ENCODE results near the gene PTN. TPM values are rescaled to one million over a fixed set of nuclear protein-coding genes. Genes with fewer than 3 reads are reported as not detected.

PTN gene
- total RNA-seq, 1 donor from 2014 or later, result 3.1 TPM

DNA sequence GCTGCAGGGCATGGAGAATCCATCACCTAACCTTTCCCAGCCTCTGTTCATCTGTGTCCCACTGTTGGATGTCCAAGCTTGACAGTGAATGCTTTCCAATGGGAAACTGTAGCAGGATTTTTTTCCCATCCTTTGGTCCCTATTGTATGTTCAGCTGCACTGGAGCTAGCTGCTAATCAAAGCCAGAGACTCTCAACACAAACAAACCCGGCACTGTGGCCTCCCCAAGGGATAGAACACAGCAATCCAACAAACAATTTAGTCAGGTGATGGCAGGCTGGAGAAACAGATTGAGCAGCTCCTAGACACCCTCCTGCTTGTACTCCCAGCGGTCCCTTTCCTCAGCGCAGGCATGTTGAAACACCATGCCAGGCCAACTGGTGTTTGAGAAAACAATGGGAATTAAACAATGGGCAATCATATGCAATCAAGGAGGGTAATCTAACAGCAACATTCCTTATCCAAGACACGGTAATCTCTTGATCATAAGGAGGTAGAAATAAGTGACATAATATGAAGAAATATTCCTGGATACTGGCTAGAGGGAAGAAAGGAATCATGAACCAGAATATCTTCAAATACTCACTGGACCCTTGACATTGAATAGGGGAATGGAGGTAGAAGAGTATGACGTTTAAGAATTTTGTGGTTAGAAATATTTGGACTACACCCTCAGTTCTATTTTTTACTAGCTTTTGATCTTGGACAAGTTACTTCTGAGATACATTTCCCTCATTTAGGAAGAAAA lies 15.0 kb downstream of the PTN start:
- H3K36me3 Mint-ChIP-seq (ENCODE audit: insufficient read depth), result no peaks in the 10 kb centered on the region
- peaks cover 2% of the 10 kb centered on the region for H3K9me3 Mint-ChIP-seq (ENCODE audit: low read depth)
- no peak for DNase-seq (ENCODE audit: low spot score, unreplicated experiment)
- peaks cover 2% of the 10 kb centered on the region for H3K4me1 Mint-ChIP-seq (ENCODE audit: low read depth)
- TF ChIP-seq, protein P1, sequence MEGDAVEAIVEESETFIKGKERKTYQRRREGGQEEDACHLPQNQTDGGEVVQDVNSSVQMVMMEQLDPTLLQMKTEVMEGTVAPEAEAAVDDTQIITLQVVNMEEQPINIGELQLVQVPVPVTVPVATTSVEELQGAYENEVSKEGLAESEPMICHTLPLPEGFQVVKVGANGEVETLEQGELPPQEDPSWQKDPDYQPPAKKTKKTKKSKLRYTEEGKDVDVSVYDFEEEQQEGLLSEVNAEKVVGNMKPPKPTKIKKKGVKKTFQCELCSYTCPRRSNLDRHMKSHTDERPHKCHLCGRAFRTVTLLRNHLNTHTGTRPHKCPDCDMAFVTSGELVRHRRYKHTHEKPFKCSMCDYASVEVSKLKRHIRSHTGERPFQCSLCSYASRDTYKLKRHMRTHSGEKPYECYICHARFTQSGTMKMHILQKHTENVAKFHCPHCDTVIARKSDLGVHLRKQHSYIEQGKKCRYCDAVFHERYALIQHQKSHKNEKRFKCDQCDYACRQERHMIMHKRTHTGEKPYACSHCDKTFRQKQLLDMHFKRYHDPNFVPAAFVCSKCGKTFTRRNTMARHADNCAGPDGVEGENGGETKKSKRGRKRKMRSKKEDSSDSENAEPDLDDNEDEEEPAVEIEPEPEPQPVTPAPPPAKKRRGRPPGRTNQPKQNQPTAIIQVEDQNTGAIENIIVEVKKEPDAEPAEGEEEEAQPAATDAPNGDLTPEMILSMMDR (IDR thresholded peaks at IDR 0.05; ENCODE audit: unreplicated experiment), result no peak
- peaks cover 4% of the 10 kb centered on the region for H3K27me3 Mint-ChIP-seq
- no peak overlapping the region for H3K27ac Mint-ChIP-seq
- H3K4me3 Mint-ChIP-seq (ENCODE audit: low read depth), result no peak overlapping the region

- H3K36me3 Mint-ChIP-seq (ENCODE audit: insufficient read depth), result no peaks in the 10 kb centered on the region
- DNase-seq (ENCODE audit: low spot score, unreplicated experiment), result no peak
- TF ChIP-seq, protein P1 (IDR thresholded peaks at IDR 0.05; ENCODE audit: unreplicated experiment), result no peak
- no peak overlapping the region for H3K4me3 Mint-ChIP-seq (ENCODE audit: low read depth)
- peaks cover 2% of the 10 kb centered on the region for H3K4me1 Mint-ChIP-seq (ENCODE audit: low read depth)
- no peak overlapping the region for H3K27ac Mint-ChIP-seq
- H3K9me3 Mint-ChIP-seq (ENCODE audit: low read depth), result peaks cover 3% of the 10 kb centered on the region
- H3K27me3 Mint-ChIP-seq, result peaks cover 4% of the 10 kb centered on the region
These were observed 17.6 kb downstream of the PTN start for GRCh38 chr7:137325927-137326326.

- no peak for DNase-seq (ENCODE audit: low spot score, unreplicated experiment)
- Mint-ChIP-seq H3K36me3 (ENCODE audit: insufficient read depth) (no peaks in the 10 kb centered on the region), H3K9me3 (ENCODE audit: low read depth) (peaks cover 3% of the 10 kb centered on the region), H3K4me3 (ENCODE audit: low read depth) (no peak overlapping the region), H3K27ac (no peak overlapping the region), H3K27me3 (peaks cover 4% of the 10 kb centered on the region), H3K4me1 (ENCODE audit: low read depth) (peaks cover 2% of the 10 kb centered on the region)
- TF ChIP-seq, protein P1 (IDR thresholded peaks at IDR 0.05; ENCODE audit: unreplicated experiment), result no peak
These were observed 18.5 kb downstream of the PTN start for GRCh38 chr7:137324796-137325696.

DNA sequence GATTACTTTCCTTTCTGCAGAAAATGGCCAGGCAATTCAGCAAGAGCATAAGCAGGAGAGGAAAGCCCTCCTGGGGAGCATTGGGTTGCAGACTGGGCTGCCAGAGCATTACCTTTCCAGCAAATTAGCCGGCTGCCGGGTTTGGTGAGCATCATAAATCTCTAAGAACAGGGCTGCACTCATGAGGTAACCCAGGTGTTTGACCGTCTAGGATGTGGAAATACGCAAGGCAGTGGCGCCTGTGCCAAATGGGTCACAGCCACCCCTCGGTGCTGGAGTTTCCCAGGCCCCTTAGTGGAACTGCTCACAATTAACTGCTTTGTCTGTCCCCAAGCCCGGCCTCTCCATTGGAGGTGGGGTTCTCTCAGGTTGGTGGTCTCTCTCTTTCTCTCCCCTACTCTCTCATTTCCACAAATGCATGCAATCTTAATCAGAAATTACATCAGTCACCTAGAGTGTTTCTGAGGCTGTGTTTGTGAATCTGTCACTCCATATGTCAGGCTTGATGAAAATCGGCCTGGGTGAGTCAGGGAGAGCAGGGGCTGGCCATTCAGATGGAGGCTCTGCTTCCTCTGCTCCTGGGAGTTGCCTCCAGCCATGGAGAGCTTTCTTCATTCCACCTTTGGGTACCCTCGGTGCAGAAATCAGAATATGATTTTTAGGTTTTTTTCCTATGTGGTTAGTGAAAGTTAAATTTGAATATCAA lies 26.7 kb downstream of the PTN start:
- no peak for DNase-seq (ENCODE audit: low spot score, unreplicated experiment)
- Mint-ChIP-seq H3K36me3 (ENCODE audit: insufficient read depth) (no peaks in the 10 kb centered on the region), H3K27me3 (no peaks in the 10 kb centered on the region), H3K4me1 (ENCODE audit: low read depth) (peaks cover 1% of the 10 kb centered on the region), H3K27ac (no peak overlapping the region), H3K4me3 (ENCODE audit: low read depth) (no peak overlapping the region), H3K9me3 (ENCODE audit: low read depth) (no peaks in the 10 kb centered on the region)
- TF ChIP-seq, protein P1 (IDR thresholded peaks at IDR 0.05; ENCODE audit: unreplicated experiment), result no peak

GRCh38 chr7:137313201-137313600 lies 30.3 kb downstream of the PTN start:
- Mint-ChIP-seq H3K4me1 (ENCODE audit: low read depth) (peaks cover 1% of the 10 kb centered on the region), H3K27ac (no peak overlapping the region), H3K27me3 (no peaks in the 10 kb centered on the region), H3K36me3 (ENCODE audit: insufficient read depth) (no peaks in the 10 kb centered on the region), H3K9me3 (ENCODE audit: low read depth) (no peaks in the 10 kb centered on the region), H3K4me3 (ENCODE audit: low read depth) (no peak overlapping the region)
- TF ChIP-seq, protein P1 (IDR thresholded peaks at IDR 0.05; ENCODE audit: unreplicated experiment), result no peak
- DNase-seq (ENCODE audit: low spot score, unreplicated experiment), result no peak
